ENCODE measurements around the gene DCST1.

DNA sequence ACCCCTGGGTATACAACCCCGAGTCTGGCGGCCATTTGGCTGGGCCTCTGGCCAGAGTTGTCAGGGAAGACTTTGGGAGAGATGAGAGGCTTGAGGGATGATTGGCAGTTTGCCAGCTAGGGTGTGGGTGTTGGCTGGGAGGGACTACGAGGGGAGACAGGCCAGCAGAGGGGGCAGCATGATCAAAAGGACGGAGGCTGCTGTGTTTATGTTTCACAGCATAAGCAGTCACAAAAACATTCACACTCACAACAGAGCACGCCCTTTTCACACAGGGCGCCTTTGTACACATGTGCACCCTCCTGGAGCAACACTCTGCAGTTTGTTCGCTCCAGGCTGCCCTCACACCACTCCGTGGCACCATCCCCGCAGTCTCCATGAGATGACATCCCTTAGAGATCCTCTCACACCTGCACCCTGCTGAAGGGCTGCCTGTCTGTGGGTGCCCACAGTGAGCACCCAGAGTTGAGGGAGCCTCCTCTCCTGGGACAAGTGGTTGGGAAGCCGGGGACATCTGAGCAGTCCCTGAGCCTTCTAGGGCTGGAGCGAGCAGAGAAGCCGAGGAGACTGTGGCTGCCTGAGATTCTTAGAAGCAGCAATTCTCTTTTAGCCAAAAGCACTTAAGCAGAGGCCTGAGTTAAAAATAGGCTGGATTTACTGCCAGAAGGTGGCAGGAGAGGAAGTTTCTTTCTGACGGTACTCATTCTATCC lies 60.4 kb downstream of the DCST1 start:
- peak; percentile 23 to 55 for TF ChIP-seq CTCF (conservative IDR thresholded peaks at IDR 0.05 in 1 of 2, IDR thresholded peaks at IDR 0.05 in 1 of 2; ENCODE audit: low read depth in 1 of 2, low read length in 2 of 2)
- TF ChIP-seq EZH2 (IDR thresholded peaks at IDR 0.05; ENCODE audit: low read length, missing control alignments): no peak
